Duodenal mucosa (tissue), 2 donors: ENCODE results near the gene PLEKHA7.

ENCODE experiments used
- H3K27ac ChIP-seq: one replicate; pipeline ENCODE4 v1.7.0; 2013; ENCODE audit warnings: low read depth, low read length
- H3K27me3 ChIP-seq, 2 donors: one replicate each; pipeline ENCODE4 v1.7.0; 2013; ENCODE audit warnings: low read length in 2 of 2, control low read depth in 1 of 2; ENCODE audit not compliant: insufficient read depth in 2 of 2, control insufficient read depth in 1 of 2
- H3K36me3 ChIP-seq, 2 donors: one replicate each; pipeline ENCODE4 v1.7.0; 2013; ENCODE audit warnings: low read length in 2 of 2, control low read depth in 1 of 2; ENCODE audit not compliant: insufficient read depth in 2 of 2, control insufficient read depth in 1 of 2
- H3K4me1 ChIP-seq, 2 donors: one replicate each; pipeline ENCODE4 v1.7.0; 2013; ENCODE audit warnings: low read length in 2 of 2, control low read depth in 1 of 2; ENCODE audit not compliant: insufficient read depth in 2 of 2, control insufficient read depth in 1 of 2
- H3K4me3 ChIP-seq, 2 donors: one replicate each; pipeline ENCODE4 v1.7.0; 2013; ENCODE audit warnings: low read length in 2 of 2, low read depth in 1 of 2
- H3K9ac ChIP-seq, 2 donors: one replicate each; pipeline ENCODE4 v1.7.0; 2013; ENCODE audit warnings: low read length in 2 of 2, low read depth in 1 of 2
- H3K9me3 ChIP-seq, 2 donors: one replicate each; pipeline ENCODE4 v1.7.0; 2013; ENCODE audit warnings: low read length in 2 of 2, control low read depth in 1 of 2; ENCODE audit not compliant: control insufficient read depth in 1 of 2

PLEKHA7 gene

GRCh38 chr11:16840951-16841350 lies 173.3 kb downstream of the PLEKHA7 start:
- no peak overlapping the region for H3K27ac ChIP-seq
- peaks cover 7 to 13% of the 10 kb centered on the region in 2 donors for H3K4me1 ChIP-seq
- no peak overlapping the region for H3K4me3 ChIP-seq
- H3K27me3 ChIP-seq: no peaks in the 10 kb centered on the region
- no peak overlapping the region for H3K9ac ChIP-seq
- H3K36me3 ChIP-seq: peaks cover 20 to 41% of the 10 kb centered on the region in 2 donors
- H3K9me3 ChIP-seq: no peaks in the 10 kb centered on the region

DNA sequence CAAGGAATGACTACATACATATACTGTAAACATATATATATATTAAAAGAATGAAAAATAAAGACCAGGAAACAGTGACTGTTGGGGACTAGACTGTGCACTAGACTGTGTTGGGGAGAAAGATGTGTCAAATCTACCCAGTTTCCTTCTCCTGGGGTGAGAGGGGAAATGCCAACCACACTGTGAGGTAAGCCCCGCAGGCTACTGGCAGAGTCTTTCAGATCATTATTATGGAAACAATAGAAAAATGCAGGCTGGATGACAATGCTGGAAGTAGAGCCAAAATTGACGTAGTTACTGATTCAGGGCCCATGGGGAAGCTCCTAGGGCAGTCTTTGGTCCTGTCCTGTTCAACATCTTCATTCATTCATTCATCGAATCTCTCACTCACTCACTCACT lies 174.4 kb downstream of the PLEKHA7 start:
- H3K4me1 ChIP-seq: peaks cover 5 to 13% of the 10 kb centered on the region in 2 donors
- no peaks in the 10 kb centered on the region for H3K27me3 ChIP-seq
- H3K4me3 ChIP-seq: no peak overlapping the region
- no peaks in the 10 kb centered on the region for H3K9me3 ChIP-seq
- H3K36me3 ChIP-seq: peaks cover 26 to 47% of the 10 kb centered on the region in 2 donors
- H3K27ac ChIP-seq: no peak overlapping the region
- no peak overlapping the region for H3K9ac ChIP-seq

DNA sequence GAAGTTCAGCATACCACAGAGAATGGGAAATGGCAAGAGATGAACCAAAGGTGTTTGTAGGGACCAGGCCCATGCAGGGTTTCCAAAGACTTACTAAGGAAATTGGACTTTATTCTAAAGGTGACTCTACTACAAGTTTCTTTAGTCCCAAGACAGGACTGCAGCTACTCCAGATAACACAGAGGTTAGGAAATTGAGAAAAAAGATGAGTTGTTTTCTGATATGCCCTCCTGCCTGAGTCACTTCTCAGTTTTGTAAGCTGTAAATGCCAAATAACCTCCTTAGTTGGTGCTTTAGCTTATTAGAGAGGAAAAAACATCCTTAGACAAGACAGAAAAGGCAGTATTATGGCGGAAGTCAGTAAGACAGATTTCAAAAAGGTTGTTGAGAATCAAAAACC lies 179.8 kb downstream of the PLEKHA7 start:
- Histone ChIP-seq H3K9ac (no peak overlapping the region), H3K4me1 (no peaks in the 10 kb centered on the region), H3K4me3 (no peak overlapping the region), H3K9me3 (no peaks in the 10 kb centered on the region), H3K27me3 (no peaks in the 10 kb centered on the region), H3K36me3 (peaks cover 26 to 37% of the 10 kb centered on the region in 2 donors), H3K27ac (no peak overlapping the region)

DNA sequence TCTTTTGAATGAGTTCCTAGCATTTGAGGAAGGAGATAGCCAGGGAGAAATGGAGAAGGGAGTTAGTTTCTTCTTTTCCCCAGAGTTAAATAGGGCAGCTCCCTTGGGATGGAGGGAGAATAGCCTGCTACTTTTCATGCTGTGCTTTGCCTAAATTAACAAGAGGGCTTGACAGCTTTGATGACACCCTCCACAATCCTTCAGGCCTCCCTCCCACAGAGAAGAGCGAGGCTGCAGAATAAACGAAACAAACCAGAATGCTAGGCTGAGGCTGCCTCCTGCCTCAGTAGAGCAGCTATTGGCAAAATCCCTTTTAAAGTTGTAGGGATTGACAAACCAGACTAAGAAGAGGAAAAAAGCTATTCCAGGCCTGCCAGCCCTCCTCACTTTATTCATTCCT lies 181.2 kb downstream of the PLEKHA7 start:
- Histone ChIP-seq H3K4me1 (no peaks in the 10 kb centered on the region), H3K27ac (no peak overlapping the region), H3K27me3 (no peaks in the 10 kb centered on the region), H3K9me3 (no peaks in the 10 kb centered on the region), H3K36me3 (peaks cover 26 to 32% of the 10 kb centered on the region in 2 donors), H3K9ac (no peak overlapping the region), H3K4me3 (no peak overlapping the region)

- Histone ChIP-seq H3K4me1 (peaks cover 4 to 5% of the 10 kb centered on the region in 2 donors), H3K4me3 (no peak overlapping the region), H3K9ac (no peak overlapping the region), H3K27me3 (no peaks in the 10 kb centered on the region), H3K27ac (no peak overlapping the region), H3K36me3 (peaks cover 26 to 28% of the 10 kb centered on the region in 2 donors), H3K9me3 (no peaks in the 10 kb centered on the region)
Measured at GRCh38 chr11:16832193-16832539, 182.0 kb downstream of the PLEKHA7 start.

- Histone ChIP-seq H3K36me3 (peaks cover 26 to 28% of the 10 kb centered on the region in 2 donors), H3K9ac (no peak overlapping the region)
Measured at GRCh38 chr11:16831316-16832192, 182.7 kb downstream of the PLEKHA7 start.

GRCh38 chr11:16827139-16827538 lies 187.1 kb downstream of the PLEKHA7 start:
- H3K27me3 ChIP-seq: no peaks in the 10 kb centered on the region
- no peak overlapping the region for H3K27ac ChIP-seq
- H3K4me1 ChIP-seq: peaks cover 17 to 31% of the 10 kb centered on the region in 2 donors
- no peak overlapping the region for H3K9ac ChIP-seq
- H3K36me3 ChIP-seq: peaks cover 13 to 34% of the 10 kb centered on the region in 2 donors
- H3K9me3 ChIP-seq: no peaks in the 10 kb centered on the region
- peak overlapping the region in 1 of 2 donors; percentile 3 for H3K4me3 ChIP-seq

More at GRCh38 chr11:16831316-16832192, 182.7 kb downstream of the PLEKHA7 start:
- Histone ChIP-seq H3K9me3 (no peaks in the 10 kb centered on the region), H3K4me1 (peaks cover 8 to 10% of the 10 kb centered on the region in 2 donors), H3K4me3 (no peak overlapping the region), H3K27me3 (no peaks in the 10 kb centered on the region), H3K27ac (no peak overlapping the region)

DNA sequence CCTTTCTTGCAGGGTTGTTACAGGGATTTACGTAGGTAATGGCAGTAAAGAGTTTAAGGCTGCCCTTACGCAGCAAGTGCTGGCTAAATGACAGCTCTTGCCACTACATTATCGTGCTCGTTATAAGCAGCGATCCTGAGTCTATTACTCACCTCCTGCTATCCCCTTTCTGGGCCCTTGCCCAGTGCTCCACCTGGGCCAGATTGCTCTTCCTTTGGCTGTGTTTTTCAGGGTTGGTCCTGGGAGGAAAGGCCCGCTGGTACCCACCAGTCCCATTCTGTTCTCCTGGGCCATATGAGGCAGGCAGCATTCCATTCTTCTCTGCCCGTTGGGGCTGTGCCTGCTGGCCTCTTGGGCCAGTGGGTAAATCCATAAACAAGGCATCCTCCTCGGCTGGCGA lies 188.2 kb downstream of the PLEKHA7 start:
- no peaks in the 10 kb centered on the region for H3K9me3 ChIP-seq
- H3K4me1 ChIP-seq: peaks cover 22 to 42% of the 10 kb centered on the region in 2 donors
- no peaks in the 10 kb centered on the region for H3K27me3 ChIP-seq

GRCh38 chr11:16825101-16825500 lies 189.1 kb downstream of the PLEKHA7 start:
- no peak overlapping the region for H3K9ac ChIP-seq
- H3K27me3 ChIP-seq: no peaks in the 10 kb centered on the region
- peaks cover 0 to 20% of the 10 kb centered on the region in 2 donors for H3K36me3 ChIP-seq
- no peak overlapping the region for H3K4me3 ChIP-seq
- H3K4me1 ChIP-seq: peaks cover 29 to 49% of the 10 kb centered on the region in 2 donors
- H3K9me3 ChIP-seq: no peaks in the 10 kb centered on the region
- no peak overlapping the region for H3K27ac ChIP-seq

More for the DNA sequence above, 188.2 kb downstream of the PLEKHA7 start:
- Histone ChIP-seq H3K9ac (no peak overlapping the region), H3K27ac (no peak overlapping the region), H3K36me3 (peaks cover 3 to 24% of the 10 kb centered on the region in 2 donors), H3K4me3 (no peak overlapping the region)

DNA sequence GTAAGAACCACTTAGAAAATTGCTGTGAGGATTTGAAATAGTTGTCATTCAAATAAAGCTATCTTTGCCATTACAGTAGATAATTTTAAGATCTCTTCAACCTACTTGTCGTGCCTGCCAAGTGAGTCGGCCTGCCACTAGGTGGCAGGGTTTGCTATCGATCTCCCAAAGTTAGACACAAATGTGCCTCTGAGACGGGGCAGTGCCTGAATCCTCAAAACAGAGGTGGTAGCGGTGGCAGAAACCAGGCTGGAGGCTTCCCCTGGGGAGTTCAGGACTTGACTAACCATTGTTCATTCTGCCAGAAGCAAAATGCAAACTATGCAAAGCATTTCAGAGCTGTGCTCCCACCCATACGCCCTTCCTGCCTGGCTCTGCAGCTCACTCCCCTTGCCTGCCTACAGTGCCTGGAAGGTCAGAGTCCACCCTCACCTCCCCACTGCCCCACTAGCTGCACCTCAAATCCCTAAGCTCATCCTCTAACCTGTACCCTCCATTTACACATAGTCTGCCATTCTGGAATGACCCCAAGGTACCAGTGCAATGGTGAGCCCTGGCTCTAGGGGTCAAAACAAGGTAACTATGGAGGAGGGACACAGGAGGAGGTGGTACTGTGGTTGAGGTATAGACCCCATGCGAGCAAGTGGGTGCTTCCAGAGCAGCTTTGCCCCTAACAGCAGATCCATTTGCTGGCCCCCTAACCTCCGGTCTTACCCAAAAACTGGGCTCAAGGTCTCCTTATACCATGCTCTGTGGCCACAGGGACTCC lies 193.7 kb downstream of the PLEKHA7 start:
- no peak overlapping the region for H3K9ac ChIP-seq
- peaks cover 13 to 30% of the 10 kb centered on the region in 2 donors for H3K4me1 ChIP-seq

More for the DNA sequence above, 193.7 kb downstream of the PLEKHA7 start:
- Histone ChIP-seq H3K27ac (no peak overlapping the region), H3K9me3 (no peaks in the 10 kb centered on the region), H3K4me3 (peak overlapping the region in 1 of 2 donors; percentile 14), H3K27me3 (no peaks in the 10 kb centered on the region), H3K36me3 (peaks cover 15 to 36% of the 10 kb centered on the region in 2 donors)
